GM18520 (cell line): Measurements from ENCODE around the gene STAB2.
"Not testable (repeated sequence)": the region's sequence is repeated elsewhere in the genome, so short reads cannot be mapped to it uniquely, and the experiment has no call there.

Source experiments
- ATAC-seq: cut with Tn5 transposase; IDR thresholded peaks from one replicate; pipeline ENCODE4 v1.9.1; 2021; ENCODE audit not compliant: unreplicated experiment

STAB2 gene

DNA sequence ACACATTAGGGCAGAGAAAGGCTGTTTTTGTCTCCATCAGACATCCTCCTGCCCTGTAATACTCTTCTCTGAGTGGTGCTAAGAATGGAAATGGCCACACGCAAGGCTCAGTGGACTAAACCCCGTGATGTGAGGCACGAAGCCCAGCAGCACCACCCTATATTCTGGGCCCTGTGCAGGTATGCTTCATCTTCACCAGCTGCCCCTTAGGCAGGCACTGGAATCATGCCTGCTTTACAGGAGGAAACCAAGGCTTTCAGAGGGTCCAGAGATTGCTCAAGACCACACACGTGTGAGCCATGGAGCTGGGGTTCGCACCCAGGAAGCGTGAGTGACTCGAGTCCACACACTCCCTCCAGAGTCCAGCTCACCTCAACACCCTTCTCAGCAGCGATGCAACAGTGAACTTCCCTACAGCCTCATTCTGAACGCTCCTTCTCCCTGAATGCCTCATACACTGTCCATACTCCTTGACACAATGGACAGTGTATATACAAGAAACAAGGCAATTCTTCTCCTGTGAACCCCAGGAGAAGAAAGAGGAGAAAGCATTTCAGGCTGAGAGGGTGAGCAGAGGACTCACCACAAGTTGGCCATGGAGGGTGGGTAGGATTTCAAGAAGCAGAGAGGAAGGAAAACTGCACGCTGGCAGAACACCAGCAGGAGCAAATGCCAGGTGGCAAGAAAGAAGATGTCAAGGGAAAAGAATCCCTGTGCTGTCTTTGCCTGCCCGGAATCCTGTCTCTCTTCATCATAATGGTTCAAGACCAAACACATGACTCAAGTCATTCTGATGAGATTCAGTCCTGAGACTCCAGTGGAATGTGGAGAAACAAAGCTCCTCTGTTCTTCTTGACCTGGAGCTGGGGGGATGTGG lies 214.9 kb downstream of the STAB2 start:
- no peak for ATAC-seq

DNA sequence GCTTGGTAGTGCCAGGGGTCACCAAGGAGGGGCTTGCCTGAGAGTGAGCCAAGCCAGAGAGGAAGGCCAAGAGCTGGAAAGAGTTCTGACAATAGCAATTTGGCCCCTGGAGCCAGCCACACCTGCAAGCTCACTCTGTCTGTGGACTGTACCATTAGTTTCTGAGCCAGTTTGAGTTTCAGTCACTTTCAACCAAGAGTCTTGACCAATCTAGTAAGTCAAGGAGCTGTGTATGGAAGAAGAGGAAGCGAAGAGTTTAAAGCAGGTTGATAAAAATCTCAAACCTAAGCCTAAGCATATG lies 215.5 kb downstream of the STAB2 start:
- no peak for ATAC-seq

DNA sequence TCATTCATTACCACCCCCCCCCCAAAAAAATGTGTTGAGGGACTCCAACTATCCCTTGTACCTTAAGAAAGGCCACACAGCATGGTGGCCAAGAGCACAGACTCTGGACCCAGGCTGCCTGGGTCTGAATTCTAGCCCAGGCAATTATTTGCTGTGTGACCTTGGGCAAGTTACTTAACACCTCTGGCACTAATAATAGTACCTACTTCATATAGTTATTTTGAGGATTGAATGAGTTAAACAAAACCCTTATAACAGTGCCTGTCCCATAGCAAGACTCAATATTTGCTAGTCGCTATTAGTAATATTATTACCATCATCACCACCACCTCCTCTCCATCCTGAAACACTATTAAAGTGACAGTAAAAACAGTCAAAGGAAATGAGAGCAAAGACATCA lies 216.8 kb downstream of the STAB2 start:
- no peak for ATAC-seq

DNA sequence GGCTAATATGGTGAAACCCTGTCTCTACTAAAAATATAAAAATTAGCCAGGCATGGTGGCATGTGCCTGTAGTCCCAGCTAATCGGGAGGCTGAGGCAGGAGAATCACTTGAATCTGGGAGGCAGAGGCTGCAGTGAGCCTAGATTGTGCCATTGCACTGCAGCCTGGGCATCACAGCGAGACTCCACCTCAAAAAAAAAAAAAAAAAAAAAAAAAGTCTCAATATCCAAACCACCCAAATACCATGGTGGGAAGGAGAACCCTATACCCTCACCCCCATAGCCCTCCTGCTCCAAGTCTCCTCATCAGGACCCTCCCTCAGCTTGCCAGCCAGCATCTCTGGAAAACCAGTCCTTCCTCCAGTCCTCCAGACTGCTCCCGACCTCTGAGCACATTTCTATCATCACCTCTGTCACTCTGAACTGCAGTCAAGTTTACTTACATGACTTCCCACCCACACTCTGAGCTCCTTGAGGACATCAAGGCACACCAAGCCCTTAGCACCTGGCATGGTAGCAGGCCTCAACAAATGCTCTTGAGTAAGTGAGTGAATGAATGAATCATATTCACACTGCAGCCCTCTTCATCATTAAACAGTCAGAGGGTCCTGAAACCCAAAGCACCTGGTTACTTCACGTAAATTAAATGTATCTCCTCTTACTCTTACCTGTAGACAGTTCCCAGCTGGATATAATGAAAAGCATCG lies 218.7 kb downstream of the STAB2 start:
- ATAC-seq, result no peak

DNA sequence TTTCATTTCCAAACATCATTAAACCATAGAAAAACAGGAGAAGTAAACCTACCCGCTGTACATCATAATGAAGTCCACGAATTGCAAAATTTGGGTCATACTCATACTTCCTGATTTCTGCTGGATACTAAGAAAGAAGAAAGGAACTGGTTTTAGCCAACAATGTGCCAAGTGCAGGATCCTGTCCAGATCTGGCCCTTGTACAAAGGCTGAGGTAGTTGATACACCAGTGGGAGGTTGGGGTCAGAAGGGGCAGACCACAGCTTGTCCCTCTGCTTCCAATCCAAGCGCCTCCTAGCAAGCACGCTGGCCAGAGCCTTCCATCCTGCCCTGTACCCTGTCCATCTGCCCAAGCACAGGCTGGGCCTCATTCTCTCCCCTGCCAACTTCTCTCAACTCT lies 219.7 kb downstream of the STAB2 start:
- ATAC-seq, result no peak

DNA sequence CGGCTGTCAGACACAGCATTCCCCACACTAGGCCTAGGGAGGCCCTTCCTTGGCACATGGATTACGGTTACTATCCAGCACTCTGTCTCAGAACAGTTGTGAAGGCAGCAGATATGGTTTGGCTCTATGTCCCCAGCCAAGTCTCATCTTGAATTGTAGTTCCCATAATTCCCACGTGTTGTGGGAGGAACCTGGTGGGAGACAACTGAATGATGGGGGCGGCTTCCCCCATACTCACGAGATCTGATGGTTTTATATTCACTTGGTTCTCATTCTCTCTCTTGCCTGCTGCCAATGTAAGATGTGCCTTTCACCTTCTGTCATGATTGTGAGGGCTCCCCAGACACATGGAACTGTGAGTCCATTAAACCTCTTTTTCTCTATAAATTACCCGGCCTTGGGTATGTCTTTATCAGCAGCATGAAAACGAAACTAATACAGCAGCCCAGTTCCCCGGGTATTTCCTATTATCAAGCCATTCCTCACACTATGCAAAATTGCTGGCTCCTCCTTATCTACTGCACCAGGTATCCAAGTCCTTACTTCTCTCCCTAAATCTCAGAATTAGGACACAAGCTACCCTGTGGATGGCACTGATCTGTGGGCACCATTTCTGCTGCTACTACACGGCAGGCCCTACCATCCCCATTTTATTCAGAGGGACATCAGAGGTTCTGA lies 220.6 kb downstream of the STAB2 start:
- no peak for ATAC-seq

DNA sequence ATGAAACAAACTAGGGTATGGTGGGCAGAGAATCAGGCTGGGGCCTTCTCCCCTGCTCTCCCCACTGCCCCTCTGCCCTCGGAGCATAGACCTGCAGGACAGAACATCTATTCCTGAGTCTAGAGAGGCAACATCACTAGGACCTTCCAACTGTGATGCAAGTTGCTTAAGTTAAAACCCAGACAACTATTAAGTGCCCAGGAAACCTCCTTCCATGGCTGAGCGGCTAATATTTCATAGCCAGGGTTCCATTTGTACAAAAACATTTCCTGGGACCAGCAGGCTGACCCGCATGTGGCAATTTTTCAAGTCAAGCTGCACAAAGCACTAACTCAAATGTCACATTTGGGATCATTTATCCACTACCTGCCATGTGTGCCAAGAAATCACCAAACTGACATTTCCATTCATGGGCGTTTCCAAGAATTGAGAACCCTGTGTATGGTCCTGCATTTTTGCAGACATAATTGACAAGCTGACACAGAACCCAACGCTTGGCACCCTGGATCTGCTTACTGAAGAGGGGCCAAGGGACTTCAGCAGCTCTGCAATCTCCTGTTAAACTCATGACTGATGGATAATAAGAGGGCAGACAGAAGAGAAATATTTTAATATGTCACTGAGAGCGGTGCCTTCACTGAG lies 221.3 kb downstream of the STAB2 start:
- ATAC-seq, result no peak

DNA sequence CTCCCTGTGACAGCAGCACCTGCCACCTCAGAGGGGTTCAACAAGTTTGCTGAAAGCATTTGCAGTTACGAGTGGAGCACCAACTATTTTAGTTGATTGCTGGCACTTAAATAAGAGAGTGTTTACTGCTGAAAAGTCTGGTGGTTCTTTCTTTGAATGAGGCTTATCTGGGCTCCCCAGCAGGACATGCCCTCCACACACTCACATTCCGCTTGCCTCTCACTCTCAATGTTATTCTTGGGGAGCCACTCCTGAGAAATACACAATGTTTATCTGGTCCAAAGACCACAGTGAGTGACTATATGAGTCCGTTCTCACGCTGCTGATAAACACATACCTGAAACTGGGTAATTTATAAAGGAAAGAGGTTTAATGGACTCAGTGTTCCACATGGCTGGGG lies 222.1 kb downstream of the STAB2 start:
- ATAC-seq, result no peak

DNA sequence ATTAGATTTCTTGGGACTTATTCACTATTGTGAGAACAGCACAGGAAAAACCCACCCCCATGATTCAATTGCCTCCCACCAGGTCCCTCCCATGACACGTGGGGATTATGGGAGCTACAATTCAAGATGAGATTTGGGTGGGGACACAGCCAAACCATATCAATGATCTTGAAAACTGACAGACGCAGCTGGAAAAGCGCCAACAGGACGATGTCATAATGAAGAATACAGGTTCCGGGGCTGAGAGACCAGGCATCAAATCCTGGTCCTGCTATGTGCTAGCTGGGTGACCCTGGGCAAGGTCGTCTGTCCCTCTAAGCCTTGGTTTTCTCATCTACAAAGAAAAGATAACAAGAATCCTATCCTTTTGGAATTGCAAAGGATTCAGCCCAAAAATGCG lies 222.6 kb downstream of the STAB2 start:
- ATAC-seq, result not testable (repeated sequence)

DNA sequence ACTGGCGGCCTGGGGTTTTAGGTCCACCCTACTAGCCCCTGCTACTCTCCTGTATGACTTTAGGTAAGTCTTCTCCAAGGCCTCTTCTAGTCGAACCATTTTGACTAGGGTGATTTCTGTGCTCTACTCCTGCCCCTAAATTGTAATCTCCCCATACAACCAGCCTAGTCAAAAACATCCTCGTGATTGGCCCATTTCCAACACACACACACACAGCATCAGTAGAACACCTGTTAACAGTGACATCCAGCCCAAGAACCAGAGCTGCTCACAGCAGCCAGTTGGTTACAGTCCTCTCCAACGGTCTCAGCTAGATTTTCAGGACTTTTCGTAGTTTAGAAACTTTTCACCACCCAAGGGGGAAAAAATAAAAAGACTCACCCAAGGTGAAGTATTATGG lies 223.0 kb downstream of the STAB2 start:
- ATAC-seq, result no peak

DNA sequence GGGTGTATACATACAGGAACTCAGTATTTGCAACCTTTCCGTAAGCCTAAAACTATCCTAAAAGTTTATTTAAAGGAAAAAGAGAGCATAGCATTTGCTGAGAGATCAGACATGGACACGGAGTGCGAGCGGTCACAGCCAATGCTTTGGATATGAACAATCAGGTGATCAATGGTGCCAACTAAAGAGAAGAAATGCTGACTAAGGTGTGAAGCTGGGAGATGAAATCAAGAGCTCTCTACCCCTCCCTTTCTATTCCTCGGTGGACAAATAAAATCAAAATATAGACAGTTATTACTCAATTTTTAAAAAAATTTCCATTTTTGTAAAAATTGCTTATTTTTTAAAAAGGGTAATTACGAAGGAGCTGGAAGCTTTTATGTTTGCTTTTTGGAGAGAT lies 224.7 kb downstream of the STAB2 start:
- no peak for ATAC-seq

DNA sequence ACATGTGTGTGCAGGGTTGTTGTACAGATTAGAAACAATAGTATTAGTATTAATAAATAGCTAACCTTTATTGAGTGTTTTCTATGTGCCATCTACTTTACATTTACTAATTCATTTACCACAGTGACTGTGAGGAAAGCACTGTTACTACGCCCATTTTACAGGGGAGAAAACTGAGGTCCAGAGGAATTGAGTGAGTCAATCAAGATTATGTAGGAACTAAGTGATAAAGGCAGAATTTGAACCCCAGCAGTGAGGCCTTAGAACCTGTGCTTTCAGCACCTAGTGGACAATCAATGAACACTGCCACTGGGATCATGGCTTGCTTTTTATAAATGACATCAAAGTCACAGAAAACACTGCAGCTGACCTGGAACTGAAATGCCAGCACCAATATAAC lies 225.7 kb downstream of the STAB2 start:
- ATAC-seq, result no peak

DNA sequence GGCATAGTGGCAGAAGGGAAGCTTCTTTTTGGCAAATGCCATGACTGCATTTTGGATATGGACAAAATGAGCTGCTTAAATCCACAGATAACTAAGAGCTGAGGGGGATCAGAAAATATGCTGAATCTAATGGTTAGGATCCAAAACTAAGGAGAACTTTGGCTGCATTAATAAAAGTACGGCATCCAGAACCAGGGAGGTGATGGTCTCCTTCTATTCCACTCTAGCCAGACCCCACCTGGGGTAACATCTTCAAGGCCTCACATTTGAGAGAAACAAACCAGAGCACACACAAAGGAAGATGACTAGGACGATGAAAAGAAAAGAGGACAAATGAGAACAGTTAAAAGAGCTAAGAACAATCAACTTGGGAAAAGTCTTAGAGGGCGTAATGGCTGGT lies 226.4 kb downstream of the STAB2 start:
- no peak for ATAC-seq

DNA sequence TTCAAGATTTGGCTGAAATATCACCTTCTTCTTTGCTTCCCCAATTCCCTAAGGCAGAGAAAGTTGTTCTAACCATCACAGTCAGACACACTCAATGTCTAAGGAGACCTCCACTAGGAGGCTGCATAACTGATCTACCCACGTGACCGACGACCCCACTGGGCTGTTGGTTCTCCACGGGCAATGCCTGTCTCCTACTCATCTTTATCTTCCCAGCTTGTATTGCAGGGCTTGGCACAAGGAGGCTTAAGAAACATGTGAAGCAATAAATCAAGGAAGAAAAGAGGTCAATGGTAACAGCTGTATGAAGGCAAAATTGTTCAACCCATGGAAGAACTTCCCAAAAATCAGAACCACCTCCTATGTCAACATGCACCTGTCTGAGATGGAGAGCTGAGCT lies 226.9 kb downstream of the STAB2 start:
- no peak for ATAC-seq

DNA sequence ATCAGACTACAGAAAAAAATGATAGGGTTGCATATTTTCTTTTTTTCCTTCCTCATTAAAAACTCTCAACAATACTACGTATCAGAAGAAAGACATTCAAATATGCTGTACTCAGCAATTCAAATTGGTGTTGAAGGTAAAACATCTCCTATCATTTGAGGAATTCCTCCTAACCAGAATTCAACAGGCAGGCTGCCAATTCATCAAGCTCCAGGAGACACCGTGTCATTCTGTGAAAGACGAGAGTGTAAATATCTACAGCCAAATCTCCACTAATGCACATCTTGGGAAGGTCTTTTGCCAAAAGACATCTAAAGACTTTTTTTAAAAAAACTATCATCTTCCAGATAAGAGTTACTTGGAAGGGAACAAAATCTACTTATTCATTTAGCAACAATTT lies 227.4 kb downstream of the STAB2 start:
- ATAC-seq, result no peak
